ENCODE results near the gene EGR4.

Gene EGR4

DNA sequence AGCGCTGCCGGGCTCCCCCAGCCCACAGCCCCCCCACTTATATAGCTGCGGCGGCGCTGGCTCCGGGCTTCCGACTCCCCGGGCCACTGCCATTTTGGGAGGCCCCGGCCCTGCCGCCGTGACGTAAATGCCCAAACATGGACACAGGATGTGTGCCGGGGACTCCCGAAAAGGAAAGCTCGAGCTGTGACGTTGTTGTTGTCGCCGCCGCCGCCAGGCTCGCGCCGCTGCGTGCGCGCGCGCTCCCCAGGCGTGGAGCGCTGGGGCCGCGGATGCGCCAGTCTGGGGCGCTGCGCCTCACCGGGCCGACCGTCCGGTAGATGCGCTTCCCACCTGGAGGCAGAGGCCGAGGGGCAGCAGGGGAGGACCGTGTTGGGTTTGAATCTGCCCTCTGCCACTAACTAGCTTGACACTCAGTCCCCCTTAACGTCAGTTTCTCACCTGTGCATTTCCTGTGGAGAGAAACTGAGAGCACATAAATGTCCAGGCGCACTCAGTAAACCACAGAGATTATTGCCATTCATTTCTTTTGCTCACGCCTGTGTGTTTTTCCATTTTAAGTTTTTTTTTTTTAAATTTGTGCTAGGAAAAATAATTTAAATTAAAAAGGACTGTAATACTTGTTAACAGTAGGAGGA is at the start of gene EGR4:
Gene EGR4, minus strand, starts transcription at position 15 of the 638 bp plus-strand sequence. CDS start 231 bp downstream, outside the sequence.
- Histone ChIP-seq H3K9ac (ENCODE audit: low read length) (no peak within 1 kb of the TSS), H3K4me1 (ENCODE audit: control insufficient read depth, low read depth, low read length) (no peaks in the 10 kb centered on the region), H3K27ac (ENCODE audit: low read length) (no peak within 1 kb of the TSS), H3K4me3 (ENCODE audit: low read length) (peak within 1 kb of the TSS; percentile 55), H3K36me3 (ENCODE audit: control insufficient read depth, low read depth, low read length) (no peaks in the 10 kb centered on the region), H3K27me3 (ENCODE audit: control insufficient read depth, insufficient read depth, low read length) (peaks cover 94% of the 10 kb centered on the region), H3K9me3 (ENCODE audit: control insufficient read depth, low read depth, low read length) (no peaks in the 10 kb centered on the region)

DNA sequence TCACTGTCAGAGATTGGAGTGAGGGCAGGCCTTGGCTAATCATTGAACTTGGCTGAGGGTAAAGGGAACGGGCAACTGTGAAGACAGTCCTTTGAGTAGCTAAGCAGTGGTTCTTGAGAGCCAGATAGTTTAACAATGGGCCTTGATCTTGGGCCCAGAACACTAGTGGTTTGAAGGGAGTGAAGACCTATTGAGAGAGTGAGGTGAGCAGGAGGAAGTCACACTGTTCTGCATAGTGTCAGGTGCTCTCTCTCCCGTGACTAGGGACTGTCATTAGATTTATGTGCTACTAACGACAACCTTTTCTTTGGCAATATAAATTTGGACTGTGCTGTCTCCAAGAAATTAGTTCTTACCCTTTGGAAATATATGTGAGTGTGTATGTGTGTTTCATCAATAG is 47.7 kb upstream of the EGR4 start:
- Histone ChIP-seq H3K4me3 (ENCODE audit: low read length) (no peak overlapping the region), H3K27me3 (ENCODE audit: control insufficient read depth, insufficient read depth, low read length) (no peaks in the 10 kb centered on the region), H3K36me3 (ENCODE audit: control insufficient read depth, low read depth, low read length) (no peaks in the 10 kb centered on the region), H3K4me1 (ENCODE audit: control insufficient read depth, low read depth, low read length) (no peaks in the 10 kb centered on the region), H3K27ac (ENCODE audit: low read length) (no peak overlapping the region), H3K9ac (ENCODE audit: low read length) (no peak overlapping the region), H3K9me3 (ENCODE audit: control insufficient read depth, low read depth, low read length) (no peaks in the 10 kb centered on the region)

DNA sequence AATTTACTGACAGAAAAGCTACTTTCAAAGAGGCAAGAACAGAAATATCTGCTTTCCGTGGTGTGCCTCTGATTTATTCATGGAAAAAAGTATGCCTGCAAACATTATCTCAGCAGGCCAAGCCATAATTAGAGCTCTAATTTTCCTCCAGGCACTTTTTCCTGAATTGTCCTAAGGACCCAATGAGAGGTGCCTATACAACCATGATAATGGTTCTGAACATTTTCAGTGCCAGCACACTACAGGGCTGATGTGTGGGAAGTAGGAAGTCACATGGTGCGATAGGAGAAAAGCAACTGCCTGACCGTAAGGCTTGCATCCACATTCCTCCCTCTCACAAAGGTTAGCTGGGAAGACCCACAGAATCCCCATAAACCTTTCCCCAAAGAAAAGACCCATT is 45.9 kb upstream of the EGR4 start:
- H3K27ac ChIP-seq (ENCODE audit: low read length), result no peak overlapping the region
- no peaks in the 10 kb centered on the region for H3K36me3 ChIP-seq (ENCODE audit: control insufficient read depth, low read depth, low read length)
- no peak overlapping the region for H3K4me3 ChIP-seq (ENCODE audit: low read length)
- H3K9ac ChIP-seq (ENCODE audit: low read length), result no peak overlapping the region
- no peaks in the 10 kb centered on the region for H3K9me3 ChIP-seq (ENCODE audit: control insufficient read depth, low read depth, low read length)
- no peaks in the 10 kb centered on the region for H3K27me3 ChIP-seq (ENCODE audit: control insufficient read depth, insufficient read depth, low read length)
- no peaks in the 10 kb centered on the region for H3K4me1 ChIP-seq (ENCODE audit: control insufficient read depth, low read depth, low read length)

DNA sequence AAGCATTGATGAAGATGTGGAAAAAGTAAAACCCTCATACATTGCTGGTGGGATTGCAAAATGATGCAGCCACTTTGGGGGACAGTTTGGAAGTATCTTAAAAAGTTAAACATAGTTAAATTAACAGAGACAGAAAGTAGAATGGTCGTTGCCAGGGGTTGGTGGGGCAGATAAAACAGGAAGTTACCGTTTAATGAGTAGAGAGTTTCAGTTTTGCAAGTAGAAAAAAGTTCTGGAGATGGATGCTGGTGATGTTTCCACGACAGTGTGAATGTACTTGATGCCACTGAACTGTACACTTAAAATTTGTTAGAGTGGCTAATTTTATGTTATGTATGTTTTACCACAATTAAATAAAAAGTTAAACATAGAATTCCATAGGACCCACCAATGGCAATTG is 44.5 kb upstream of the EGR4 start:
- no peak overlapping the region for H3K27ac ChIP-seq (ENCODE audit: low read length)
- no peak overlapping the region for H3K4me3 ChIP-seq (ENCODE audit: low read length)
- no peaks in the 10 kb centered on the region for H3K4me1 ChIP-seq (ENCODE audit: control insufficient read depth, low read depth, low read length)
- no peak overlapping the region for H3K9ac ChIP-seq (ENCODE audit: low read length)
- H3K36me3 ChIP-seq (ENCODE audit: control insufficient read depth, low read depth, low read length), result no peaks in the 10 kb centered on the region
- no peaks in the 10 kb centered on the region for H3K9me3 ChIP-seq (ENCODE audit: control insufficient read depth, low read depth, low read length)
- no peaks in the 10 kb centered on the region for H3K27me3 ChIP-seq (ENCODE audit: control insufficient read depth, insufficient read depth, low read length)

DNA sequence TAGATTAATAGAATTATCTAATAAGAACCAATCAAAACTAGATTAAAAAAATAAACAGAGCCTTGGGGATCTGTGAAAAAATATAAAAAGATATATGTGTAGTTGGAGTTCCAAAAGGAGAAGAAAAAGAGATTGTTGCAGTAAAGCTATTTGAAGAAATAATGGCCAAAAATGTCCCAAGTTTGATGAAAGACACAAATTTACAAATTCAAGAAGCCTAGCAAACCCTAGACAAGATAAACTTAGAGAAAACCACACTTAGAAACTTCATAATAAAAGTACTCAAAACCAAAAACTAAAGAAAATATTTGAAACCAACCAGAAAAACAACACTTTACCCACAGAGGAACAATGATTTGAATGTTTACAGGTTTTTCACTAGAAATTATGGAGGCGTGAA is 41.3 kb upstream of the EGR4 start:
- H3K36me3 ChIP-seq (ENCODE audit: control insufficient read depth, low read depth, low read length), result no peaks in the 10 kb centered on the region
- H3K4me1 ChIP-seq (ENCODE audit: control insufficient read depth, low read depth, low read length), result no peaks in the 10 kb centered on the region
- no peaks in the 10 kb centered on the region for H3K27me3 ChIP-seq (ENCODE audit: control insufficient read depth, insufficient read depth, low read length)
- no peak overlapping the region for H3K27ac ChIP-seq (ENCODE audit: low read length)
- H3K4me3 ChIP-seq (ENCODE audit: low read length), result no peak overlapping the region
- no peaks in the 10 kb centered on the region for H3K9me3 ChIP-seq (ENCODE audit: control insufficient read depth, low read depth, low read length)
- H3K9ac ChIP-seq (ENCODE audit: low read length), result no peak overlapping the region

DNA sequence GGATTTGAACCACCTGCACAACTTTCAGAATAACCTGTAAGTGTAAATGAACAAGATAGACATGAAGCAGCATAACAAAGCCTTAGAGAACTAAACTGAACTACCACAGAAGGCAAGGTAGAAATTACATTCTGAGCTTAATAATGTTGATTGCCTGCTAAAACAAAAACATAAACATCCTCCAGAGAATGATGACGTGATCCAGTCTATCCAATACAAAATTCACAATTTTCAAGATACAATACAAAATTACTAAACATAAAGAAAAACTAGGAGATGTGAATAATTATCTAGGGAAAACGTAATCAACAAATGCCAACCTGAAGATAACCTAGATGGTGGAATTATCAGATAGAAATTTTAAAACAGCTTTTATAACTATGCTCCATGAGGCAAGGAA is 40.7 kb upstream of the EGR4 start:
- H3K27me3 ChIP-seq (ENCODE audit: control insufficient read depth, insufficient read depth, low read length), result no peaks in the 10 kb centered on the region
- no peaks in the 10 kb centered on the region for H3K9me3 ChIP-seq (ENCODE audit: control insufficient read depth, low read depth, low read length)
- H3K4me1 ChIP-seq (ENCODE audit: control insufficient read depth, low read depth, low read length), result no peaks in the 10 kb centered on the region
- no peaks in the 10 kb centered on the region for H3K36me3 ChIP-seq (ENCODE audit: control insufficient read depth, low read depth, low read length)
- no peak overlapping the region for H3K4me3 ChIP-seq (ENCODE audit: low read length)
- H3K27ac ChIP-seq (ENCODE audit: low read length), result no peak overlapping the region
- no peak overlapping the region for H3K9ac ChIP-seq (ENCODE audit: low read length)

DNA sequence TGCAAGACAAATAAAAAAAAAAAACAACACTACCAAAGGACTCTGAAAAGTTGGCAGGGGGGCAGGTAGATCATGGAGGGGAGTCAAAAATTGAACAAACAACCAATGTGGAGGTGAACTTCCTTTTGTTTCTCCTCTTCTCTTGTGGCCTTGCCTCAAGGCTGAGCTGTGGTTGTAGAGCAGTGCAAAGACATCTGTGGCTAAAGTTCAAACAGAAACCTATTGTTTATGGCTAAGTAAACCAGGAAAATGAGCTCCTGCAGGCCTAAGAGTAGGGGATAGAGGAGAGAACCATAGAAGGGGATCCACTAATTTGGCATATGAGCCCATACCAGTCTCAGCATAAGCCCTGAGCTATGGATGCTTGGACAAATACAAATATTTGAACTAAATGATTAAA is 40.2 kb upstream of the EGR4 start:
- H3K4me1 ChIP-seq (ENCODE audit: control insufficient read depth, low read depth, low read length), result no peaks in the 10 kb centered on the region
- no peaks in the 10 kb centered on the region for H3K36me3 ChIP-seq (ENCODE audit: control insufficient read depth, low read depth, low read length)
- H3K4me3 ChIP-seq (ENCODE audit: low read length), result no peak overlapping the region
- H3K9ac ChIP-seq (ENCODE audit: low read length), result no peak overlapping the region
- no peaks in the 10 kb centered on the region for H3K27me3 ChIP-seq (ENCODE audit: control insufficient read depth, insufficient read depth, low read length)
- H3K27ac ChIP-seq (ENCODE audit: low read length), result no peak overlapping the region
- H3K9me3 ChIP-seq (ENCODE audit: control insufficient read depth, low read depth, low read length), result no peaks in the 10 kb centered on the region

DNA sequence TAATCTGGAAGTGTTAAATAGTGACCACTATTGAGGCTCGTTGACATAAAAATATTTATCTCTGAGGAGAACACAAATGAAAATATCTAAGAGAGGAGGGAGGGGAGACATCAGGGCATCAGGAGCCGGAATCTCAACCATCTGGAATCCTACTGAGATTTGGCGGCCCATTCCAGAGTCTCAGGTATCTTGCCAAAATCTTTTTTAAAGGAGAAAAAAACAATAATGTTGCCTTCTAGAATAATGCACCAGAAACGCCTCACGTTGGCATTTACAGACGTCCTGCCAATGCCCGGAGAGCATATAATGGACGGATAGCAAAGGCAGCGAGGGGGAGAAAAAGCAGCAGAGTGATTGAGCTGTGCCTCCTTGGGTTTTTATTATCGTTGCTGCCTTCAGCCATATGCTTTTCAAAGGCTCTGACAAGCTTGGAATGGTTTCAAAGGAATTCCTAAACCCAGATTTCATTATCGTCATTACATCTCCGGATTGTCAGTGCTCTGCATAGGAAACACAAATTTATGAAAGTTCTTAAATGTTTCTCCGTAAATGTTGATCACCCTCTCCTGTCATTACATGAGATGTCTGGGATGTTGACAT is 30.9 kb upstream of the EGR4 start:
- Histone ChIP-seq H3K9ac (ENCODE audit: low read length) (no peak overlapping the region), H3K9me3 (ENCODE audit: control insufficient read depth, low read depth, low read length) (no peaks in the 10 kb centered on the region), H3K36me3 (ENCODE audit: control insufficient read depth, low read depth, low read length) (no peaks in the 10 kb centered on the region), H3K4me3 (ENCODE audit: low read length) (no peak overlapping the region), H3K27me3 (ENCODE audit: control insufficient read depth, insufficient read depth, low read length) (no peaks in the 10 kb centered on the region), H3K4me1 (ENCODE audit: control insufficient read depth, low read depth, low read length) (no peaks in the 10 kb centered on the region), H3K27ac (ENCODE audit: low read length) (no peak overlapping the region)

DNA sequence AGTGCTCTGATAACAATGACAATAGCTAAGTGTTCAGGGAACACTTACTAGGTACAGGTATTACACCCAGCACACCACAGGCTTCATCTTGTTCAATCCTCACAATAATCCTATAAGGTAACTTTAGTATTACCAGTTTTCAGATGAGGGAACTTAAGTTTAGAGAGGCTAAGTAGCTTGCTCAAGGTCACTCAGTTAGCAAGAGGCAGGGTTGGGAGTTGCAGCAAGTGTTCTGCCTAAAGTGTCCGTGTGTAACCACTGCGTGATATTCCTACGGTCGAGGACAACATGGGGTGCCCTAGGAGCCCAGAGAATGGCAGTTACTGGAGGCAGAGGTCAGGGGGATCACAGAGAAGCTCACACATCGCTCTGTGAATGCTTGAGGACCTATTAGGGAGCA is 30.2 kb upstream of the EGR4 start:
- H3K9ac ChIP-seq (ENCODE audit: low read length), result no peak overlapping the region
- no peaks in the 10 kb centered on the region for H3K4me1 ChIP-seq (ENCODE audit: control insufficient read depth, low read depth, low read length)
- no peak overlapping the region for H3K27ac ChIP-seq (ENCODE audit: low read length)
- H3K4me3 ChIP-seq (ENCODE audit: low read length), result no peak overlapping the region
- no peaks in the 10 kb centered on the region for H3K36me3 ChIP-seq (ENCODE audit: control insufficient read depth, low read depth, low read length)
- no peaks in the 10 kb centered on the region for H3K9me3 ChIP-seq (ENCODE audit: control insufficient read depth, low read depth, low read length)
- H3K27me3 ChIP-seq (ENCODE audit: control insufficient read depth, insufficient read depth, low read length), result no peaks in the 10 kb centered on the region

DNA sequence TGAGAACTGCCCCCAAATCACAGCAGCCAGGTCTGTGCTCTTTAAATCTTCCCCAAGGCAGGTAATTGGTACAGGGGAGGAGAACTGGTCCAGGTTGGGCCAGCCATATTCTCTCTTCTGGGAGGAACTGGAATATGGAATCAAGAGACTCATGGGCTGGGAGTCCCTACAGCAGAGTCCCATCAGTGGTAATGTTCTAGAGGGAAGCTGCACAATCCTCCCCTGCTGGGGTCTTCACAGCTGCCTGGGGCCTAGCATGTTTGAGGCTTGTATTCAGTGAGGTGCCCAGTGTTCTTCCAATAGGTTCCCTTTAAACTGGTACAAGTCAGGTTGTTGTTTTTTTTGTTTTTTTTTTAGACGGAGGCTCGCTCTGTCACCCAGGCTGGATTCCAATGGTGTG is 21.1 kb upstream of the EGR4 start:
- Histone ChIP-seq H3K4me3 (ENCODE audit: low read length) (no peak overlapping the region), H3K9ac (ENCODE audit: low read length) (no peak overlapping the region), H3K27ac (ENCODE audit: low read length) (no peak overlapping the region), H3K36me3 (ENCODE audit: control insufficient read depth, low read depth, low read length) (no peaks in the 10 kb centered on the region), H3K4me1 (ENCODE audit: control insufficient read depth, low read depth, low read length) (no peaks in the 10 kb centered on the region), H3K9me3 (ENCODE audit: control insufficient read depth, low read depth, low read length) (no peaks in the 10 kb centered on the region), H3K27me3 (ENCODE audit: control insufficient read depth, insufficient read depth, low read length) (no peaks in the 10 kb centered on the region)

DNA sequence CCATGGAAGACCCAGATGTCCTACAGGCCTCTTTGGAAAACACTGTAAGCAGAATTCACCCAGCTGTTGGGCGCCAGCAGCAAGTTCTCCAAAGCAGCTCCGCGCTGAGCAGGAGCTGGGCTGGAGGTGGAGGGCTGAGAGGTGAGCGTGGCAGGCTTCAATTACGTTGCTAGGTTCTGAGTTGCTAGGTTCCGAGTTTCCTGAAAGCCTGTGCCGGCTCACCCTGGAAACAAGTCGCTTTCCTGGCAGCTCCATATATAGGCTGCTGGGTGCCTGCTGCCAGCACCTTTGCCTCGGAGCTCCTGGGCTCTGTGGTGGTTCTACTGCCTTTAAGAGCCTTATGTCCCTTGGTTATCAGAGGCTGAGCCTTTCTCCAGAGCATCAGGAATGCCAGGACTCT is 14.4 kb upstream of the EGR4 start:
- H3K36me3 ChIP-seq (ENCODE audit: control insufficient read depth, low read depth, low read length), result no peaks in the 10 kb centered on the region
- H3K9me3 ChIP-seq (ENCODE audit: control insufficient read depth, low read depth, low read length), result no peaks in the 10 kb centered on the region
- H3K9ac ChIP-seq (ENCODE audit: low read length), result no peak overlapping the region
- H3K27ac ChIP-seq (ENCODE audit: low read length), result no peak overlapping the region
- H3K4me3 ChIP-seq (ENCODE audit: low read length), result no peak overlapping the region
- no peaks in the 10 kb centered on the region for H3K27me3 ChIP-seq (ENCODE audit: control insufficient read depth, insufficient read depth, low read length)
- H3K4me1 ChIP-seq (ENCODE audit: control insufficient read depth, low read depth, low read length), result no peaks in the 10 kb centered on the region

DNA sequence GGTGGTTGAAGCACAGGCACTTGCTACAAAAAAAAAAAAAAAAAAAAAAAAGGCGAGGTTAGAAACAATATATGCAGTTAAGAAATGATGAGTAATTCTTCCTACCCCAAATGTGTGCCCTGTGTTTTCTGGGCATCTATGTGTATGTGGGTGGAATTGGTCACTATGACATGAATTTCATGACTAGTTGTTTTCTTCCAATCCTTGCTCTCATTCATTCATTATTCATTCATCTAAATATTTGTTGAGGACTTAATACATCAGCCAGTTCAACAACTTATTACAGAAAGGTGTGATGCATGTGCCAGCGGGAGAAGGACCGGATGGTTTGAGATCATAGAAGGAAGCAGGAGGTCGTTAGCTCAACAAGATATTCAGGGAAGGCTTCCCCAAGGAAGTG is 8.3 kb upstream of the EGR4 start:
- Histone ChIP-seq H3K27ac (ENCODE audit: low read length) (no peak overlapping the region), H3K9ac (ENCODE audit: low read length) (no peak overlapping the region), H3K27me3 (ENCODE audit: control insufficient read depth, insufficient read depth, low read length) (peaks cover 23% of the 10 kb centered on the region)

More for the DNA sequence above, 8.3 kb upstream of the EGR4 start:
- no peaks in the 10 kb centered on the region for H3K4me1 ChIP-seq (ENCODE audit: control insufficient read depth, low read depth, low read length)
- no peak overlapping the region for H3K4me3 ChIP-seq (ENCODE audit: low read length)
- no peaks in the 10 kb centered on the region for H3K9me3 ChIP-seq (ENCODE audit: control insufficient read depth, low read depth, low read length)
- H3K36me3 ChIP-seq (ENCODE audit: control insufficient read depth, low read depth, low read length), result no peaks in the 10 kb centered on the region
